Kidney epithelial cell (primary cell): ENCODE measurements around the gene JUNB. TPM values are rescaled to one million over a fixed set of nuclear protein-coding genes. Genes with fewer than 3 reads are reported as not detected.
A peak's percentile ranks its signal among the peaks of the same experiment; 100 is the strongest.

Experiments used
- DNase-seq: peaks from one replicate; pipeline ENCODE4 v3.0.0-alpha.2; 2010; ENCODE audit warnings: low read depth
- H3K27me3 ChIP-seq: 2 replicates; pipeline ENCODE4 v1.6.0; 2011; ENCODE audit warnings: low read length; ENCODE audit not compliant: control insufficient read depth, insufficient read depth
- H3K36me3 ChIP-seq: 2 replicates; pipeline ENCODE4 v1.5.1; 2011; ENCODE audit warnings: low read length; ENCODE audit not compliant: control insufficient read depth, insufficient read depth
- H3K4me3 ChIP-seq: 2 replicates; pipeline ENCODE4 v1.5.1; 2011; ENCODE audit warnings: low read depth, mild to moderate bottlenecking, control low read depth, low read length
- CTCF ChIP-seq: IDR thresholded peaks from 2 replicates; pipeline ENCODE4 v1.5.1; 2011; ENCODE audit warnings: mild to moderate bottlenecking, moderate library complexity, low read length, control low read depth, inconsistent platforms; ENCODE audit not compliant: insufficient read depth, poor library complexity, severe bottlenecking
- total RNA-seq: library from RNA; depleted of rRNA; stranded (reverse); fragments of >200 nt; gene quantifications from 2 replicates; pipeline ENCODE4 v1.2.3, GENCODE V29; 2015

The JUNB gene
- total RNA-seq, 1 donor from 2014 or later, result 395 TPM

- DNase-seq, result no peak
- peak overlapping the region; percentile 96 for H3K4me3 ChIP-seq
- no peaks in the 10 kb centered on the region for H3K27me3 ChIP-seq
- no peak for TF ChIP-seq CTCF
- no peaks in the 10 kb centered on the region for H3K36me3 ChIP-seq
Measured at GRCh38 chr19:12792853-12793289, 1.6 kb downstream of the JUNB start.

GRCh38 chr19:12793290-12794195, 2.3 kb downstream of the JUNB start:
- DNase-seq, result no peak
- H3K36me3 ChIP-seq, result no peaks in the 10 kb centered on the region
- H3K27me3 ChIP-seq, result no peaks in the 10 kb centered on the region
- TF ChIP-seq CTCF, result no peak
- H3K4me3 ChIP-seq, result peak overlapping the region; percentile 96

GRCh38 chr19:12794196-12794941, 3.1 kb downstream of the JUNB start:
- Histone ChIP-seq H3K27me3 (no peaks in the 10 kb centered on the region), H3K36me3 (no peaks in the 10 kb centered on the region), H3K4me3 (peak overlapping the region; percentile 96)
- no peak for DNase-seq
- TF ChIP-seq CTCF, result no peak

- H3K27me3 ChIP-seq, result no peaks in the 10 kb centered on the region
- no peak overlapping the region for H3K4me3 ChIP-seq
- no peak for DNase-seq
- H3K36me3 ChIP-seq, result no peaks in the 10 kb centered on the region
- TF ChIP-seq CTCF, result no peak
Measured at GRCh38 chr19:12794971-12795381, 3.7 kb downstream of the JUNB start.

- DNase-seq, result no peak
- Histone ChIP-seq H3K27me3 (no peaks in the 10 kb centered on the region), H3K36me3 (no peaks in the 10 kb centered on the region), H3K4me3 (no peak overlapping the region)
- TF ChIP-seq CTCF, result peak; percentile 91
Measured at GRCh38 chr19:12796146-12797071, 5.1 kb downstream of the JUNB start.
